SKM-1 (cell line): Measurements from ENCODE around the gene SREBF1.

Experiments
- DNase-seq: peaks from one replicate; lab custom pipeline; 2025; ENCODE audit not compliant: unreplicated experiment; lab: John Stamatoyannopoulos, UW

SREBF1 gene

DNA sequence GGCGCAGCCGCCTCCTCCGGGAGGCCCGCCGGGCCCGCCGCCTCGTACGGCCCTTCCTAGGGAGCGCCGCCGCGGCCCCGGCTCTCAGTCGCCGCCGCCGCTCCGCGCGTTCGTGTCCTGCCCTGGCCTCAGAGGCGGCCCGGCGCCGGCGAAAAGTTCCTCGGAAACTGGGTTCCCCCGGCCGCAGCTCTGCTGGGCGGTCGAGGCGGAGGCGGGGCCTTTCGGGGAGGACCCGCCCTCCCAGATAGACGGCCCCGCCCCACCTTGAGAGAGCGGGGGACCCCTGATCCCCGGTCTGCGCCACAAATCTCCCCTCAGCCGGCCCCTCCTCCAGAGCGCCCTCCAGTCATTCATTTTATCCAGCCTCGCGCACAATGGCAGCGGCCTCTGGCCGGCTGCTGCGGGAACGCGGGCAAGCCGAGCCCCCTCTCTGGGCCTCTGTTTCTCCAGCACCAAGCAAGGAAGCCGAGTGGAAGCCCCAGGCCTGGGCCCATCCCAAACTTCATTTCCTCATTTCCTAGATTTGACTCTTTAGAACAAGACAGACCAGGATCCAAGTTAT, at the start of gene SREBF1:
Gene SREBF1, minus strand, starts transcription at position 169 of the 562 bp plus-strand sequence. CDS start 169 bp downstream, outside the sequence.
- no peak for DNase-seq

DNA sequence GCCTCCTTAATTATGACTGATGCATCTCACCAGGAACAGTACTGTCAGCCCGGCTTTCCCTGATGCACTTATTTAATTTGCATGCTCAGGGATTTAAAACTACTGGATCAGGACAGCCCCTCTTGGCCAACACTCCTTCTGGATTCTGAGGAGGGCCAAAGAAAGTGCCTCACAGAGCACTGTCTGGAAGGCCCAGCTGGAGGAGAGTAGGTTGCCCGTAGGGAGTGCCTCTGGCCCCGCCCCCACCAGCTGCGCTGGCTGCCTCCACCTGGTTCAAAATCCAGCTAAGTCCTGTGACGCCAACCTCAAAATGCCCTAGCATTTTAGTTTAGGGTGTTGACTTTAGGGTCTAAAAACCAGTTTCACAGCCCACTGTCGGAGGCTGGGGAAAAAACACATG, 49.4 kb upstream of the SREBF1 start:
- no peak for DNase-seq

GRCh38 chr17:17884391-17885357, 47.9 kb upstream of the SREBF1 start:
- no peak for DNase-seq

- no peak for DNase-seq
Observed at GRCh38 chr17:17883801-17884200, 47.0 kb upstream of the SREBF1 start.

GRCh38 chr17:17882082-17882581, 45.3 kb upstream of the SREBF1 start:
- no peak for DNase-seq

DNA sequence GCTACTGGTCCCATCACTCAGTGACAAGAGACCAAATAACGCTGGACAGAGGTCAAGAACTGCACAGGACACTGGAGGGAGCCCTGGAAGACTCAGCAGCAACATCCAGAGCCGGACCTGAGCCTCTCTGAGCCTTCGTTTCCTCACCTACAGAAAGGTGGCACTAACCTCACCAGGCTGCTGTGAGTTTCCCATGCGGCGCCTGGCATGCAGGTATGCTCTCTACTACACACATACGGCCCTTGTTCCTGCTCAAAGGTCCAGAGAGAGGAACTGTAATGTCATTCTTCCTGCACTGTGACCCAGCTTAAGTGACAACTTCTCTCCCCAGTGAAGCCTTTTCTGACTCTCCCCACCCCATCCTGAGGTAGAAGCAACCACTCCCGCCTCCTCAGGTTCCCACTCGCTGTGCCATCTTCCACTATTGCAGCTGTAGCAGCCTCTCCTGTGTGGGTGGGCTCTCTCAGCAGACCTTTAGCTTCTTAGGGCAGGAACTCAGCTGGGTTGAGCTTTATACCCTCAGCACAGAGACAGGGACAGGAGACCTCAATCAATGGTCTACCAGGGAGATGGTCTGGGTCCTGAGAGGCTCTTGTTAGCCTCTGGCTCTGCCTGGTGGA, 43.9 kb upstream of the SREBF1 start:
- no peak for DNase-seq

DNA sequence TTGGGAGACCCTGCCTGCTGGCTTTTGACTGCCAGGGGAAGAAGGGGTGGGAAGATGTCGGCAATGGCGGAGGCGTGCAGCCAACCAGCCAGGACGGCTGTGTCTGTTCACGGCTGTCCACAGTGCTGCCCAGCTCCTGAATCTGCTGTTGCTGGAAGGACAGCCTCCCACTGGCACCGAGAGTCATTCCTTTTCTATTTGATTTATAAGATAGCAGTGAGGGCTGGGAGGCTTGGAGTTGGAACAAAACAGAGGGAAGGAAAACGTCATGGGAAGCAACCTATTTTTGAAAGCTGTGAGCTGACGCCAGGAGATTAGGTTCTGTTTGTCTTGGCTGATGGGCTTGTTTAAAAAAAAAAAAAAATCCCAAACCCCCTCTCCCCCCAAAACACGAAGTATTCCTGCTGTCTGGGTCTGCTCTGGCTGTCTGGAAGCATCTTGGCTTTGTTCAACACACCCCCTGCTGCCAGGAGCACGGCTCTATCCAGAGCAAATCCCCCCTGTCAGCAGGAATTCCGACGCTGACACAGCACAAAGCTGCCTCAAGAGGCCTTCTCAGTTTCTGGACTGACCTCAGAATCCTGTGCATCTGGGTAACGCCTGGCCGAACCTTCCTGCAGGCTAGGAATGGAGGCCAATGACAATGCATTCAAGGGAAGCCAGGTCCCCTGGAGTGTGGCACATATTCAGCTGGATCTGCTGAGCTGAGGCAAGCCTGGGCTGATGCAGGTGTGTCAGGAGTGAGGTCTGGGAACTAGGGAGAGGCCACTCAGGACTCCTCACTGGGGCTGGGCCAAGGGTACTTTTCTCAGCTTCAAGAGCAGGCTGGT, 41.0 kb upstream of the SREBF1 start:
- DNase-seq = no peak

- no peak for DNase-seq
Observed at GRCh38 chr17:17876959-17877528, 40.3 kb upstream of the SREBF1 start.

DNA sequence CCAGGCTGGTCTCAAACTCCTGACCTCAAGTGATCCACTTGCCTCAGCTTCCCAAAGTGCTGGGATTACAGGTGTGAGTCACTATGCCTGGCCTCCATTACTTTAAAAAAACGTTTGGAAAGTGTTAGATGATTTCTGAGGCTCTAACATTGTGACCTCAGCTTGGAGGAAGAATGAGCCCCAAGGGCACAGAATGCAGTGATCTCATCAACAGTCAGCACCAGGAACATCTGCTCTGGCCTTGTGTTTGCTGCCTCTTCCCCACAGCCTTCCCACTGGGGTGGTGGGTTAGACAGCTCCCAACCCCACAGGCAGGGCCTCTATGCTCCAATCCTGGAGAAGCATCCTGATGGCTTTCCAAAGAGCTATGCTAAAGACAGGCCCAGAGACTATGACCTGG, 37.7 kb upstream of the SREBF1 start:
- DNase-seq = no peak

DNA sequence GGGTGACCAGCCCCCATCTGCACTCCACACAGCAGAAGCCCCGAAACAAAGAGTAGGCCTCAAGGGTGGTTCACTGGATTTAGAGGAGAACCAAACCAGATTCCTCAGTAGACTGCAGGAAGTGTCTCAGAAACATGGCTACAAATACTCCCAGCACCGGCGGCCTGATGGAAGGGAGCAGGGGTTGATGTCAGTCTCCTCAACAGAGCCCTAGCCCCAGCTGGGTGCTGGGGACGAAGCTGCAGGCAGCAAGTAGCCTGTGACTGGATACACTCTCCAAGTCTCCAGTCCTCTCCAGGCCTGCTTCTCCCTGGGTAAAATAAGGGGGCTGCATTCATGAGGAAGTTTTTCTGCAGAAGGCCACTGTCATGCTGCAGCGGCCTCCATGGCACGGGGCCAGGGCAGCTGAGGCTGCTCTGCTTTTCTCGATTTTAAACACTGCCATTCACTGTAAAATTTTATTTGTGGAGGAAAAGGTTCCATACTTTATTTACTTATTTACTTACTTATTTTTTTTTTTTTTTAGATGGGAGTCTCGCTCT, 36.7 kb upstream of the SREBF1 start:
- no peak for DNase-seq

DNA sequence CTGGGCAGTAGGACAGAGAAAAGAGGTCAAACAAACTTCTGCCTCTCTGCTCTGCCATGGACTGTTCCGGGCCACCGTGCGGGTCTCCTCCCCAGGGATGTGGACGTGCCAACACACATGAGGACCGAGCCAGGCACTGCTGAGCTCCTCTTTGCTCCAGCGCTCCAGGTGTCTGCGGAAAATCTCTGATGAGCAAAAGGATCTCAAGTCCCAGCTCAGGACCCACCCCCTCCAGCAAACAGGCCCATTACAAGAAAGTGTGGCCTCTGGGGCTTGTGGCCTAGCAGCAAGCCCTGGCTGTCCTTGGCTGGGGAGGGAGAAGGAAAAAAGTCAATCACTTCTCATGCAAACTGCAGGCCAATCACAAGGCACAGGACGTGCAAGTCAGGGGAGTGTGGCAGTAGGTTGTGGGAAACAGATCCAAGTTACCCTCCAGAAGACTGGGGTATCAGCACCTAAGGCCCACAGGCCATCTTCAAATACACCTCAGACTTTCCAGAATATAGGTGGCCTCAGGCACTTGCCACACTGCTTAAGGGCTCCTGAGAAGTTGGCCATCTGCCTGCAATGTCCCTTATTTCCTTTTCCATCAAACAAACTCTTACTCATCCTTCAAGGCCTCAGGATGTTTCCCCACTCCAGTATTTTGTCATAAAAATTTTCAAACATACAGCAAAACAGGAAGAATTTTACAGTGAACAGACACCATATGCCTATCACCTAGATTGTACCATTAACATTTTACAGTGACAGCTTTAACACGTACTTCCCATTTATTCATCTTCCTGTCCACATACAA, 36.0 kb upstream of the SREBF1 start:
- no peak for DNase-seq

DNA sequence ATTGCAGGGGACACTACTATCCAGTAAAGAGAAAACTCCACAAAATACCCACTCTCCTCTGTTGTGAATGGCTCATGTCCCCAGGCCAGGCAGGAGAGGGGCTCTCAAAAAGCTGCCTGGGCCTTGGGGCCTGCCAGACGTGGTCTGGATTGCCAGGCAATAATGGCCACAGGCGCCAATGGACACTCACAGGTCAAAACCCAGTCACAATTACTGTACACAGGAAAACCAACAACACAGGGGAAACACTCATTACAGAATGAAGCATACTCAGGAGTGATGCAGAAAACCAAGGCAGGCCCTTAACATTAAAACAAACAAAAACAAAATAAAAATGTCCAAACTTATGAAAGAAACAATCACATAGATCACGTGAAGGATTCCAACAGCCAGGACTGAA, 35.1 kb upstream of the SREBF1 start:
- DNase-seq = no peak

- no peak for DNase-seq
Observed at GRCh38 chr17:17870247-17870646, 33.5 kb upstream of the SREBF1 start.

DNA sequence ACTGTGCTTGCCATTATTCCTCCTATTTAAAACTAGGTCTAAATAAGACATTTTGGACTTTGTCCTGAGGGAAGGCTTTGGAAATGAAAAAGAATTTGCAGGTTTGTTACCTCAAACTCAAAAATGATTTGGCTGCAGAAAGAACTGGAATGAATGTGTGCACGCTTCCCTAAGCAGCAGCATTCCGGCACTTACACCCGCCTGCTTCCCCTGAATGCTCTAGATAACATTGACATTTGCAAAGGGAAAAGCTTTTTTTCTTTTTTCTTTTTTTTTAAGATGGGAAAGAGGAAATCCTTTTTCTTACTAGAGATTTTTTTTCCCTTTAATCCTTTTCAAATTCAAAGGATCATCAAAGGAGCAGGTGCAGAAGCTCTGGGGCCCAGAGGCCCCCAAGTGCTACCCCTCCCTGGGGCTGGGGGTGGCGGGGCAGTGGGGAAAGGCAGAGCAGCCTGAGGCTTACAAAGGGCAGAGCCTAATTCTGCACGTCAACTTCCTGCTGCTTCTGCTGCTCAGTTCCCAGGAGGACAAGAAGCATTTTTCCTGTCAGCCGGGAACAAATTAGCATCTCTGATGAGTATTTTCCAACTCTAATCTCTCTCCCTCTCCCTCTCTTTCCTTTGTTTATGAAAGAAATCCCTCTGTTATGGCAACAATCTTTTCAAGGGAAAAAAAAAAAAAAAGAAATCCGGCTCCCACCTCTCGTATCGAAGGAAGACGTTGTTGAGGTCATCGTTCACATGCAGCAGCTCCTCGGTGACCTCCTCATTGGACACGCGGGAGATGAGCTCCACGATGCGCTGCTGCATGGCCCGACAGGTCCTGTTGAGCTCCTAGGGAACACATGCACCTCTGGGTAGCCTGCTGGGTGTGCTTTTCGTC, 32.1 kb upstream of the SREBF1 start:
- no peak for DNase-seq

GRCh38 chr17:17866897-17867296, 30.1 kb upstream of the SREBF1 start:
- no peak for DNase-seq

DNA sequence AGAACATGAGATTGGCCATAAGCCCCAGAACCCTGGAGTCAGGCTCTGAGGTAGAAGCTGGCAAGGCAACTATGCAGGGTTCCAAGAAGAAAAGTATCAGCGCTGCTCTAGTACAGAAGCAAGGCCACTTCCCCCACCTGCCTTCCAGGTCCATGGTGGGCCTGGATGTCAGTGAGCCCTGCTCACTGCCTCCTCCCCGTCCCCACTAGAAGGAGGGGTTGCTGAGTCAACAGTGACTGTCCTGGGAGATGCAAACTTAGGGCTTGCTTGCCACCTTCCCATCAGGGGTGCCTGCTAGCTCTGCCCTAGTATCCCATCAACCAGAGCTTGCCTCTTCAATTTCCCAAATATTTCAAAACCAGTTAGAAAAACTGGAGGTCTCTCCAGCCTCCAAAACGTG, 29.6 kb upstream of the SREBF1 start:
- DNase-seq = no peak

- DNase-seq = no peak
Observed at GRCh38 chr17:17865035-17865434, 28.2 kb upstream of the SREBF1 start.

DNA sequence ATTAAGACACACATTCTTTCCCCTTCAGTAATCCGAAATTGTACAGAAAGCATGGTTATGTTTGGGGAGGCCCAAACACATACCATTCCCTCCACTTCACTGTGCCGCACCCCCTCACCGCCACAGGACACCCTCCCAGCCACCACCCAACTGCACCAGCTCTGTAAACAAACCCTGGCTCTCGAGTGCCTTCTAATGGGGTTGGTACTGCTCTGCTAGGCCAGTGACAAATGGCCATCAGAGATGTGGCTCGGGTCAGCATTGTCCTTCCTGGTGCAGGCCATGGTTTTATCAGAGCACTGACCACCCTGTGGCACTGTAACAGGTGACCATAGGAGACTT, 24.0 kb upstream of the SREBF1 start:
- no peak for DNase-seq
